CD14-positive monocyte (primary cell): ENCODE data around the gene DSCAML1. TPM values are rescaled to one million over a fixed set of nuclear protein-coding genes. Genes with fewer than 3 reads are reported as not detected.

Source experiments
- DNase-seq, 3 donors: peaks; one replicate each; pipeline ENCODE4 v3.0.0-alpha.2; 2011 to 2022
- H2AFZ ChIP-seq: 2 replicates; pipeline ENCODE4 v1.6.0; 2012; ENCODE audit warnings: mild to moderate bottlenecking, low read depth, low read length, inconsistent platforms; ENCODE audit not compliant: insufficient read depth, poor library complexity, severe bottlenecking
- H3K27ac ChIP-seq, 2 donors: 1 replicate in 1 of 2; 2 replicates in 1 of 2; pipeline ENCODE4 v1.5.1; 2012 to 2013; ENCODE audit warnings: low read length in 2 of 2, control low read depth in 1 of 2, inconsistent platforms in 1 of 2, low read depth in 1 of 2, mild to moderate bottlenecking in 1 of 2
- H3K27me3 ChIP-seq, 2 donors: one replicate each; pipeline versions ENCODE4 v1.6.0 to v1.6.1; 2011 to 2013; ENCODE audit warnings: low read length in 2 of 2; ENCODE audit not compliant: control insufficient read depth in 2 of 2, insufficient read depth in 2 of 2
- H3K36me3 ChIP-seq, 2 donors: replicated peaks in 1 of 2; 1 replicate in 1 of 2; 2 replicates in 1 of 2; pipeline versions ENCODE4 v1.5.1 to v1.6.1; 2012 to 2013; ENCODE audit warnings: low read length in 2 of 2, control low read depth in 1 of 2, inconsistent platforms in 1 of 2, mild to moderate bottlenecking in 1 of 2; ENCODE audit not compliant: insufficient read depth in 2 of 2, control insufficient read depth in 1 of 2
- H3K4me1 ChIP-seq, 2 donors: 1 replicate in 1 of 2; 2 replicates in 1 of 2; pipeline versions ENCODE4 v1.5.1 to v1.6.1; 2012 to 2013; ENCODE audit warnings: low read length in 2 of 2, control low read depth in 1 of 2, inconsistent platforms in 1 of 2, mild to moderate bottlenecking in 1 of 2, moderate library complexity in 1 of 2; ENCODE audit not compliant: insufficient read depth in 2 of 2, control insufficient read depth in 1 of 2
- H3K4me2 ChIP-seq: replicated peaks from 2 replicates; pipeline ENCODE3; 2012; ENCODE audit warnings: low read length, moderate library complexity, mild to moderate bottlenecking; ENCODE audit not compliant: poor library complexity, severe bottlenecking; ENCODE audit errors: extremely low read depth
- H3K4me3 ChIP-seq, 3 experiments: fragments of 200-600 bp in 1 of 3; sonication (generic) in 1 of 3; replicated peaks in 1 of 3; 1 replicate in 2 of 3; 2 replicates in 1 of 3; pipeline ENCODE4 v1.5.1; 2011 to 2013; ENCODE audit warnings: low read length in 3 of 3, mild to moderate bottlenecking in 3 of 3, control low read depth in 2 of 3, low read depth in 2 of 3, inconsistent platforms in 1 of 3, moderate library complexity in 1 of 3
- H3K79me2 ChIP-seq: 2 replicates; pipeline ENCODE4 v1.6.0; 2012; ENCODE audit warnings: mild to moderate bottlenecking, control low read depth, inconsistent platforms, low read length, moderate library complexity; ENCODE audit not compliant: insufficient read depth
- H3K9ac ChIP-seq: 2 replicates; pipeline ENCODE4 v1.6.0; 2017; ENCODE audit warnings: low read length, mild to moderate bottlenecking; ENCODE audit not compliant: insufficient read depth, poor library complexity, severe bottlenecking
- H3K9me3 ChIP-seq, 2 donors: replicated peaks in 1 of 2; 1 replicate in 1 of 2; 2 replicates in 1 of 2; pipeline versions ENCODE4 v1.5.1 to v1.6.1; 2012 to 2013; ENCODE audit warnings: low read length in 2 of 2, control low read depth in 1 of 2; ENCODE audit not compliant: control insufficient read depth in 1 of 2, insufficient read depth in 1 of 2
- H4K20me1 ChIP-seq: 2 replicates; pipeline ENCODE4 v1.6.0; 2012; ENCODE audit warnings: mild to moderate bottlenecking, low read length, control low read depth, moderate library complexity; ENCODE audit not compliant: insufficient read depth
- H3K27ac Mint-ChIP-seq, 7 donors: one replicate each; pipeline ENCODE4 v1.8.0; 2020; ENCODE audit warnings: mild to moderate bottlenecking in 7 of 7, mixed read lengths in 7 of 7, moderate library complexity in 6 of 7, inconsistent platforms in 2 of 7
- H3K27me3 Mint-ChIP-seq, 3 donors: one replicate each; pipeline ENCODE4 v1.8.0; 2021 to 2022; ENCODE audit warnings: low read depth in 3 of 3, mild to moderate bottlenecking in 3 of 3, mixed read lengths in 3 of 3, moderate library complexity in 3 of 3, inconsistent platforms in 1 of 3
- H3K36me3 Mint-ChIP-seq, 2 donors: one replicate each; pipeline ENCODE4 v1.8.0; 2020; ENCODE audit warnings: mixed read lengths in 2 of 2, inconsistent platforms in 1 of 2, mild to moderate bottlenecking in 1 of 2
- H3K4me1 Mint-ChIP-seq: one replicate; pipeline ENCODE4 v1.8.0; 2020; ENCODE audit warnings: mild to moderate bottlenecking, mixed read lengths
- H3K4me3 Mint-ChIP-seq, 2 donors: one replicate each; pipeline ENCODE4 v1.8.0; 2020; ENCODE audit warnings: mild to moderate bottlenecking in 2 of 2, mixed read lengths in 2 of 2, moderate library complexity in 1 of 2
- H3K9me3 Mint-ChIP-seq, 7 donors: one replicate each; pipeline ENCODE4 v1.8.0; 2020 to 2022; ENCODE audit warnings: mixed read lengths in 7 of 7, mild to moderate bottlenecking in 6 of 7, moderate library complexity in 6 of 7, inconsistent platforms in 2 of 7
- WGBS: methylation state at CpG from one replicate; pipeline ENCODE4 v1.1.5; 2013; ENCODE audit warnings: missing lambda C conversion rate; ENCODE audit not compliant: insufficient coverage; 5-methylcytosine and 5-hydroxymethylcytosine counted together
- intact Hi-C, 2 donors: fragments of 100-400 bp; cut with micrococcal nuclease; formaldehyde crosslinking; loops; one replicate each; pipeline versions ENCODE4 v1.15.0 to v1.15.1; 2023
- polyA plus RNA-seq, 3 donors: library from polyadenylated mRNA; depleted of rRNA in 1 of 3; unstranded in 2 of 3; stranded (reverse) in 1 of 3; fragments of 300-500 nt in 2 of 3; fragments of >200 nt in 1 of 3; fragmentation: Illumina TruSeq in 2 of 3; gene quantifications; 1 replicate in 2 of 3; 2 replicates in 1 of 3; pipeline ENCODE4 v1.2.3, GENCODE V29; 2012 to 2021
- TF ChIP-seq, protein P1 (sequence below): fragments of 200-600 bp; IDR thresholded peaks from one replicate; pipeline ENCODE4 v1.8.0; 2022; ENCODE audit warnings: antibody characterized with exemption, mild to moderate bottlenecking

DSCAML1 gene
- polyA plus RNA-seq, 3 donors, result not detected

DNA sequence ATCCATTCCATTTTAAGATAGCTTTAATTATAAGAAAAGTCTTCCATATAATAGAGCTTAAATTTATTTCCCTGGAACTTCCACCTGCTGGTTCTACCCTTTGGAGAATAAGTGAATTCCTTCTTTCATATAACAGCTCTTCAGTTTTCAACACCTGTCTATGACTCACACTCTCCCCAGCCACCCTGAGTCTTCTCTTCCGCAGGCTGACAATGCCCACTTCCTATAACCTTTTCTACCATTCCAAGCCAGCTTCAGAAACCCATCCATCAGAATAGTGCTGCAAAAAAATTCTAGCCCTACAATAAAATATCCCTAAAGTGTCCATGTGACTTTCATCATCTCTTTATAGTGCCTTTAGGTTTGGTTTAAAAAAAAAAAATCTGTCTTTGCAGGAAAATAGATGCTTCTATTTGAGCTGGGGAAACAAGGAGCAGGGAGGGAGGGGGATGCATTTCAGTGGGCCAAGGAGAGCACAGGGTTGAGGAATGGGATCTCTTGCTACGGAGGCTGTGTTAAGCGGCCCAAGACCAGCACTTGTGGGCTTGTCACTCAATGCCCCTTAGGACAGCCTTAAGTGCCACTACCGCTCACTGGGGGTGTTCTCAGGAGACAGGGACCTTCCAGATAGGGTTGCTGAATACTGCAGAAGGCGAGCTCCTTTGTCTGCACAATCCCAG is 178.6 kb downstream of the DSCAML1 start:
- Histone ChIP-seq H3K9me3 (peaks cover 8 to 11% of the 10 kb centered on the region in 2 donors), H3K9ac (no peak overlapping the region), H3K79me2 (no peaks in the 10 kb centered on the region), H3K4me1 (no peaks in the 10 kb centered on the region), H3K27ac (no peak overlapping the region), H3K36me3 (no peaks in the 10 kb centered on the region), H2AFZ (no peak overlapping the region), H3K27me3 (no peaks in the 10 kb centered on the region), H3K4me3 (no peak overlapping the region), H3K4me2 (no peak overlapping the region), H4K20me1 (no peaks in the 10 kb centered on the region)
- peaks cover 0 to 9% (median 6%) of the 10 kb centered on the region in 7 donors for H3K9me3 Mint-ChIP-seq
- DNase-seq, result no peak
- H3K27ac Mint-ChIP-seq, result no peak overlapping the region
- TF ChIP-seq, protein P1, sequence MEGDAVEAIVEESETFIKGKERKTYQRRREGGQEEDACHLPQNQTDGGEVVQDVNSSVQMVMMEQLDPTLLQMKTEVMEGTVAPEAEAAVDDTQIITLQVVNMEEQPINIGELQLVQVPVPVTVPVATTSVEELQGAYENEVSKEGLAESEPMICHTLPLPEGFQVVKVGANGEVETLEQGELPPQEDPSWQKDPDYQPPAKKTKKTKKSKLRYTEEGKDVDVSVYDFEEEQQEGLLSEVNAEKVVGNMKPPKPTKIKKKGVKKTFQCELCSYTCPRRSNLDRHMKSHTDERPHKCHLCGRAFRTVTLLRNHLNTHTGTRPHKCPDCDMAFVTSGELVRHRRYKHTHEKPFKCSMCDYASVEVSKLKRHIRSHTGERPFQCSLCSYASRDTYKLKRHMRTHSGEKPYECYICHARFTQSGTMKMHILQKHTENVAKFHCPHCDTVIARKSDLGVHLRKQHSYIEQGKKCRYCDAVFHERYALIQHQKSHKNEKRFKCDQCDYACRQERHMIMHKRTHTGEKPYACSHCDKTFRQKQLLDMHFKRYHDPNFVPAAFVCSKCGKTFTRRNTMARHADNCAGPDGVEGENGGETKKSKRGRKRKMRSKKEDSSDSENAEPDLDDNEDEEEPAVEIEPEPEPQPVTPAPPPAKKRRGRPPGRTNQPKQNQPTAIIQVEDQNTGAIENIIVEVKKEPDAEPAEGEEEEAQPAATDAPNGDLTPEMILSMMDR, result no peak
- intact Hi-C loops, result no loop called here
- peaks cover 3 to 8% (median 5%) of the 10 kb centered on the region in 3 donors for H3K27me3 Mint-ChIP-seq
- no peaks in the 10 kb centered on the region for H3K4me1 Mint-ChIP-seq
- H3K36me3 Mint-ChIP-seq, result no peaks in the 10 kb centered on the region
- 70% methylated on average over 4 of the region's 5 CpGs for WGBS
- no peak overlapping the region for H3K4me3 Mint-ChIP-seq

DNA sequence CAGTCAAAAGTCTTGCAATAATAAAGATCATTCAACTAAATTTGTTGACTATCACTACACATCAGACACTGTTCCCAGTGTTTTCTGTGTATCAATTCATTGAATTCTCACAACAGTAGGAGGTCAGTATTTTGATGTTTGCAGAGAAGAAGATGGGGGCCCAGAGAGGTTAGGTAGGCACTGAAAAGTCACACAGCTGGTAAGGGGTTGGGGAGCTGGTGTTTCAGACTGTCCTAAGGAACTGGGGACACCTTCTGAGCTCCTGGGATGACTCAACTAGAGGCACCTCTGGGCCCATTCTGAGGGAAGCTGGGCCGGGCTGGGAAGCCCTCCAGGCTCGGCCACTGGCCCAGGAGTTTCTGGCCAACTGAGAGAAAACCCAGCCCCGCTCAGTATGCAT is 180.0 kb downstream of the DSCAML1 start:
- no peak for DNase-seq
- no peak overlapping the region for H3K27ac ChIP-seq
- no peaks in the 10 kb centered on the region for H3K27me3 ChIP-seq
- TF ChIP-seq, protein P1, result no peak
- H3K4me3 ChIP-seq, result no peak overlapping the region
- Mint-ChIP-seq H3K4me1 (no peaks in the 10 kb centered on the region), H3K27ac (no peak overlapping the region), H3K9me3 (peaks cover 0 to 7% (median 3%) of the 10 kb centered on the region in 7 donors), H3K36me3 (no peaks in the 10 kb centered on the region), H3K27me3 (peaks cover 9 to 10% (median 9%) of the 10 kb centered on the region in 3 donors), H3K4me3 (no peak overlapping the region)
- H3K4me2 ChIP-seq, result no peak overlapping the region
- H3K4me1 ChIP-seq, result no peaks in the 10 kb centered on the region
- H3K9me3 ChIP-seq, result peaks cover 1 to 6% of the 10 kb centered on the region in 2 donors
- no peak overlapping the region for H2AFZ ChIP-seq
- no peaks in the 10 kb centered on the region for H4K20me1 ChIP-seq
- WGBS, result 100% methylated on average over 1 of the region's 3 CpGs
- H3K79me2 ChIP-seq, result no peaks in the 10 kb centered on the region
- H3K9ac ChIP-seq, result no peak overlapping the region
- no peaks in the 10 kb centered on the region for H3K36me3 ChIP-seq
- intact Hi-C loops, result no loop called here
